SW480 (cell line): ENCODE measurements around the gene FOXO3B.
"Not testable (repeated sequence)": the region's sequence is repeated elsewhere in the genome, so short reads cannot be mapped to it uniquely, and the experiment has no call there.

Source experiments
- DNase-seq: peaks from one replicate; pipeline ENCODE4 v3.0.0-alpha.2; 2016; ENCODE audit warnings: low spot score

The FOXO3B gene

GRCh38 chr17:18650094-18650493, 32.0 kb downstream of the FOXO3B start:
- DNase-seq: not testable (repeated sequence)

- DNase-seq: not testable (repeated sequence)
Observed at GRCh38 chr17:18644291-18644690, 37.8 kb downstream of the FOXO3B start, which contains the start of gene TBC1D28. Gene TBC1D28 (minus strand): TSS chr17:18644391. CDS start chr17:18641352, 3,039 bp downstream.

- not testable (repeated sequence) for DNase-seq
Observed at GRCh38 chr17:18643124-18643523, 39.0 kb downstream of the FOXO3B start.

- not testable (repeated sequence) for DNase-seq
Observed at GRCh38 chr17:18638357-18638756, 43.8 kb downstream of the FOXO3B start.

- not testable (repeated sequence) for DNase-seq
Observed at GRCh38 chr17:18636237-18636636, 45.9 kb downstream of the FOXO3B start.

GRCh38 chr17:18635773-18636172, 46.3 kb downstream of the FOXO3B start:
- not testable (repeated sequence) for DNase-seq

- not testable (repeated sequence) for DNase-seq
Observed at GRCh38 chr17:18634550-18635263, 47.4 kb downstream of the FOXO3B start.
